Hepatic stellate cell (primary cell): ENCODE results near the gene PUDP.
A peak's percentile ranks its signal among the peaks of the same experiment; 100 is the strongest.

Source experiments
- DNase-seq: peaks from one replicate; pipeline ENCODE4 v3.0.0; 2011; ENCODE audit warnings: low spot score

The PUDP gene

GRCh38 chrX:7146703-7147412 lies 1.1 kb downstream of the PUDP start:
- DNase-seq, result no peak

GRCh38 chrX:7146020-7146702 lies 1.8 kb downstream of the PUDP start:
- no peak for DNase-seq

- no peak for DNase-seq
Observed at GRCh38 chrX:7145454-7145853, 2.5 kb downstream of the PUDP start.

GRCh38 chrX:7143941-7144525 lies 3.9 kb downstream of the PUDP start:
- no peak for DNase-seq

GRCh38 chrX:7143076-7143475 lies 4.9 kb downstream of the PUDP start:
- DNase-seq, result no peak

- DNase-seq, result peak; percentile 69
Observed at GRCh38 chrX:7139202-7140081, 8.5 kb downstream of the PUDP start.

GRCh38 chrX:7134981-7135380 lies 13.0 kb downstream of the PUDP start:
- DNase-seq, result no peak

- no peak for DNase-seq
Observed at GRCh38 chrX:7133050-7133440, 14.9 kb downstream of the PUDP start.

- peak; percentile 55 for DNase-seq
Observed at GRCh38 chrX:7132335-7133049, 15.5 kb downstream of the PUDP start.

GRCh38 chrX:7131621-7132020 lies 16.3 kb downstream of the PUDP start:
- no peak for DNase-seq

- DNase-seq, result no peak
Observed at GRCh38 chrX:7127056-7127455, 20.9 kb downstream of the PUDP start.

- no peak for DNase-seq
Observed at GRCh38 chrX:7120878-7121219, 27.1 kb downstream of the PUDP start.

- no peak for DNase-seq
Observed at GRCh38 chrX:7119950-7120877, 27.7 kb downstream of the PUDP start.

- no peak for DNase-seq
Observed at GRCh38 chrX:7117587-7117986, 30.4 kb downstream of the PUDP start.

GRCh38 chrX:7116081-7116480 lies 31.9 kb downstream of the PUDP start:
- no peak for DNase-seq

- no peak for DNase-seq
Observed at GRCh38 chrX:7115557-7115956, 32.4 kb downstream of the PUDP start.

- DNase-seq, result no peak
Observed at GRCh38 chrX:7112071-7112470, 35.9 kb downstream of the PUDP start.

GRCh38 chrX:7111518-7111917 lies 36.4 kb downstream of the PUDP start:
- no peak for DNase-seq

GRCh38 chrX:7110821-7111276 lies 37.1 kb downstream of the PUDP start:
- no peak for DNase-seq
